ENCODE data around the gene EYS. TPM values are rescaled to one million over a fixed set of nuclear protein-coding genes. Genes with fewer than 3 reads are reported as not detected.

EYS gene
- total RNA-seq, 3 donors from 2014 or later = 0.16 to 0.61 (median 0.60) TPM

- ATAC-seq (no peak), DNase-seq (no peak)
- H3K4me3 ChIP-seq = no peak overlapping the region
- intact Hi-C loops (cut with DNase I, micrococcal nuclease) = no loop called here
- TF ChIP-seq, protein P1, sequence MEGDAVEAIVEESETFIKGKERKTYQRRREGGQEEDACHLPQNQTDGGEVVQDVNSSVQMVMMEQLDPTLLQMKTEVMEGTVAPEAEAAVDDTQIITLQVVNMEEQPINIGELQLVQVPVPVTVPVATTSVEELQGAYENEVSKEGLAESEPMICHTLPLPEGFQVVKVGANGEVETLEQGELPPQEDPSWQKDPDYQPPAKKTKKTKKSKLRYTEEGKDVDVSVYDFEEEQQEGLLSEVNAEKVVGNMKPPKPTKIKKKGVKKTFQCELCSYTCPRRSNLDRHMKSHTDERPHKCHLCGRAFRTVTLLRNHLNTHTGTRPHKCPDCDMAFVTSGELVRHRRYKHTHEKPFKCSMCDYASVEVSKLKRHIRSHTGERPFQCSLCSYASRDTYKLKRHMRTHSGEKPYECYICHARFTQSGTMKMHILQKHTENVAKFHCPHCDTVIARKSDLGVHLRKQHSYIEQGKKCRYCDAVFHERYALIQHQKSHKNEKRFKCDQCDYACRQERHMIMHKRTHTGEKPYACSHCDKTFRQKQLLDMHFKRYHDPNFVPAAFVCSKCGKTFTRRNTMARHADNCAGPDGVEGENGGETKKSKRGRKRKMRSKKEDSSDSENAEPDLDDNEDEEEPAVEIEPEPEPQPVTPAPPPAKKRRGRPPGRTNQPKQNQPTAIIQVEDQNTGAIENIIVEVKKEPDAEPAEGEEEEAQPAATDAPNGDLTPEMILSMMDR (IDR thresholded peaks at IDR 0.05) = no peak
- no peaks in the 10 kb centered on the region for H3K4me1 ChIP-seq (ENCODE audit: low read depth)
- H3K9me3 ChIP-seq = no peaks in the 10 kb centered on the region
- no peaks in the 10 kb centered on the region for H3K36me3 ChIP-seq (ENCODE audit: low read depth)
These were observed 634.5 kb downstream of the EYS start for GRCh38 chr6:65072500-65072899.

- Histone ChIP-seq H3K9me3 (no peaks in the 10 kb centered on the region), H3K4me1 (ENCODE audit: low read depth) (no peaks in the 10 kb centered on the region), H3K4me3 (no peak overlapping the region), H3K36me3 (ENCODE audit: low read depth) (no peaks in the 10 kb centered on the region)
- TF ChIP-seq, protein P1 (IDR thresholded peaks at IDR 0.05) = no peak
- DNase-seq (no peak), ATAC-seq (no peak)
- intact Hi-C loops (cut with DNase I, micrococcal nuclease) = no loop called here
These were observed 635.5 kb downstream of the EYS start for GRCh38 chr6:65071480-65071879.

DNA sequence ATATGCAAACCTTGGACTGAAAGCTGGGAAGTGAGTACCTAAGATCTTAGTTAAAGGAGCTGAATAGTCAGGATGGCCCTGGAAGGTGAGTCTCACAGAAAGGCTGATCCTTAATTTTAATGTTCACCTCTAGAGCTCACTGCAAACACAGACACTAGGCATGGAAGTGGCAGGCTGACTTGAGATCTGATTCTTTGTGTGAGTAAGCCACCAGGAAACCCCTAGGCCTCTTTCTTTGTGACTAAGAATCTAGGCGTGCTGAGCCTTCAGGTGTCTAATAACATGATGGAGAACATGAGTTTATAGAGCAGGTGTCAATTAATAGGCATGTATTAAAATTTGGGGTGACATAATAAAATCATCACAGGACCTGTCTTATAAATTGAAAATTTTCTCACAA is 642.2 kb downstream of the EYS start:
- Histone ChIP-seq H3K9me3 (no peaks in the 10 kb centered on the region), H3K4me3 (no peak overlapping the region), H3K36me3 (ENCODE audit: low read depth) (no peaks in the 10 kb centered on the region), H3K4me1 (ENCODE audit: low read depth) (no peaks in the 10 kb centered on the region)
- DNase-seq (no peak), ATAC-seq (no peak)
- TF ChIP-seq, protein P1 (IDR thresholded peaks at IDR 0.05) = no peak
- intact Hi-C loops (cut with DNase I, micrococcal nuclease) = no loop called here

GRCh38 chr6:65059568-65059967 is 647.5 kb downstream of the EYS start:
- no peaks in the 10 kb centered on the region for H3K4me1 ChIP-seq (ENCODE audit: low read depth)

DNA sequence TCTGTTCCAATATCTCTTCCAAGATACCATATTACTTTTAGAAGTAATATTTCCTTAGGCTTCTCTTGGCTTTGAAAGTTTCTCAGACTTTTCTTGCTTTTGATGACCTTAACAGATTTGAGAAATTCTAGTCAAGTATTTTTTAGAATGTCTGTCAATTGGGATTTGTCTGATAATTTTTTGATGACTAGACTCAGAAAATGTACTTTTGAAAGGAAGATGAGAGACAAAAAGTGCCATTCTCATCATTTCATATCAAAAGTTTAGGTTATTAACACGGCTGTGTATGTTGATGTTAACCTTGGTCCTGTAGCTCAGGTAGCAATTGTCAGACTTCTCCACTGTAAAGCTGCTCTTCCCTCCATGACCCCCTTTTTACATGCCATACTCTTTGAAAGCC is 651.5 kb downstream of the EYS start:
- ATAC-seq = no peak
- TF ChIP-seq, protein P1 (IDR thresholded peaks at IDR 0.05) = no peak
- Histone ChIP-seq H3K4me1 (ENCODE audit: low read depth) (no peaks in the 10 kb centered on the region), H3K36me3 (ENCODE audit: low read depth) (no peaks in the 10 kb centered on the region), H3K9me3 (no peaks in the 10 kb centered on the region), H3K4me3 (no peak overlapping the region)
- intact Hi-C loops (cut with DNase I, micrococcal nuclease) = no loop called here
- DNase-seq = no peak

More at GRCh38 chr6:65059568-65059967, 647.5 kb downstream of the EYS start:
- Histone ChIP-seq H3K9me3 (no peaks in the 10 kb centered on the region), H3K4me3 (no peak overlapping the region), H3K36me3 (ENCODE audit: low read depth) (no peaks in the 10 kb centered on the region)
- ATAC-seq = no peak
- no peak for DNase-seq
- TF ChIP-seq, protein P1 (IDR thresholded peaks at IDR 0.05) = no peak
- intact Hi-C loops (cut with DNase I, micrococcal nuclease) = no loop called here

DNA sequence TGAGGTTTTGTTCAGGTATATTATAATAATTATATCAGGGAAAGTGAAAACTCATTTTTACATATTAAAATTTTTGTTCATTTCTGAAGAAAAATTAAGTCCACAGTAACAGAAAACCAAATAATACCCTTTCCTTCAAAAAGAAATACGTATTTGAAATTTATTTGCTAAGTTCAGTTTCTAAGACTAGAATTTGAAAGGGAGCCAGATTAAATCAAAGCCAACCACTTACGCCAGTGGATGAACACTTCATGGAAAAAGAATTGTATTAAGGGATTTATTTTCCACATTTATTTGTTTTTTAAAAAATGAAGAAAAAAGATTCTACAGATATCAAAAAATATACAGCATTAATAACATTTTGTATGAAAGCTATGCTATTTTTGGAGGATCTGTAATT is 654.4 kb downstream of the EYS start:
- no peak overlapping the region for H3K4me3 ChIP-seq
- H3K4me1 ChIP-seq (ENCODE audit: low read depth) = no peaks in the 10 kb centered on the region
- no peaks in the 10 kb centered on the region for H3K9me3 ChIP-seq
- DNase-seq (no peak), ATAC-seq (no peak)
- H3K36me3 ChIP-seq (ENCODE audit: low read depth) = no peaks in the 10 kb centered on the region
- intact Hi-C loops (cut with DNase I, micrococcal nuclease) = no loop called here
- TF ChIP-seq, protein P1 (IDR thresholded peaks at IDR 0.05) = no peak

All from mucosa of descending colon (tissue), 3 donors.